Panc1 (cell line): ENCODE results near the gene DDIAS. TPM values are rescaled to one million over a fixed set of nuclear protein-coding genes. Genes with fewer than 3 reads are reported as not detected.

Experiments
- ATAC-seq: fragments of 200-7000 bp; cut with Tn5 transposase; 2 replicates; pipeline ENCODE4 v1.9.1; 2020; ENCODE audit warnings: mild to moderate bottlenecking, moderate library complexity
- BruUV-seq: library from RNA; stranded (reverse); fragments of 400-500 nt; replicated peaks from 2 replicates; lab custom pipeline; 2021; lab: Mats Ljungman, UMichigan
- CTCF ChIA-PET: fragments of 300-600 bp; sonication (Branson Sonifier 250); formaldehyde crosslinking; loops from one replicate; lab custom pipeline; 2022; ENCODE audit warnings: antibody characterized with exemption; lab: Charles Lee
- POLR2A ChIA-PET: fragments of 300-600 bp; sonication (Branson Sonifier 250); formaldehyde crosslinking; loops from one replicate; lab custom pipeline; 2022; ENCODE audit warnings: antibody characterized with exemption; lab: Charles Lee
- DNase-seq: peaks from one replicate; pipeline ENCODE4 v3.0.0-alpha.2; 2010; ENCODE audit warnings: low read depth, low spot score
- H3K27ac ChIP-seq: 2 replicates; pipeline ENCODE4 v1.5.1; 2011; ENCODE audit warnings: mild to moderate bottlenecking, low read length, inconsistent platforms
- H3K27me3 ChIP-seq: fragments of 200-500 bp; sonication (Bioruptor generic); 2 replicates; pipeline ENCODE4 v1.6.0; 2014; ENCODE audit warnings: low read length, inconsistent platforms; ENCODE audit not compliant: control insufficient read depth, insufficient read depth
- H3K36me3 ChIP-seq: fragments of 200-500 bp; sonication (Bioruptor generic); 2 replicates; pipeline ENCODE4 v1.5.1; 2014; ENCODE audit warnings: inconsistent platforms, mild to moderate bottlenecking, low read length, moderate library complexity; ENCODE audit not compliant: control insufficient read depth, insufficient read depth
- H3K4me1 ChIP-seq: 2 replicates; pipeline ENCODE4 v1.5.1; 2011; ENCODE audit warnings: inconsistent platforms, mild to moderate bottlenecking, low read length, moderate library complexity; ENCODE audit not compliant: control insufficient read depth, insufficient read depth
- H3K4me3 ChIP-seq, 2 experiments: 2 replicates each; pipeline ENCODE4 v1.5.1; 2011 to 2012; ENCODE audit warnings: low read depth in 2 of 2, low read length in 2 of 2, mild to moderate bottlenecking in 2 of 2, inconsistent platforms in 1 of 2, moderate library complexity in 1 of 2
- H3K9me3 ChIP-seq: fragments of 200-500 bp; sonication (Bioruptor generic); 2 replicates; pipeline ENCODE4 v1.5.1; 2014; ENCODE audit warnings: low read depth, mild to moderate bottlenecking, inconsistent platforms, low read length, moderate library complexity; ENCODE audit not compliant: control insufficient read depth, insufficient read depth
- CTCF ChIP-seq: fragments of 450-650 bp; IDR thresholded peaks from 2 replicates; pipeline ENCODE4 v1.5.1; 2017; ENCODE audit warnings: mild to moderate bottlenecking
- POLR2AphosphoS5 ChIP-seq: IDR thresholded peaks from 2 replicates; pipeline ENCODE4 v1.6.1; 2012; ENCODE audit warnings: mild to moderate bottlenecking, low read depth, low read length, moderate library complexity
- REST ChIP-seq, 2 experiments: IDR thresholded peaks; 2 replicates each; pipeline ENCODE4 v1.6.1; 2011 to 2012; ENCODE audit warnings: low read depth in 2 of 2, control low read depth in 1 of 2, low read length in 1 of 2, mild to moderate bottlenecking in 1 of 2, moderate library complexity in 1 of 2; ENCODE audit not compliant: insufficient read depth in 1 of 2
- SIN3A ChIP-seq: IDR thresholded peaks from 2 replicates; pipeline ENCODE4 v1.6.1; 2012; ENCODE audit warnings: low read depth, mild to moderate bottlenecking, low read length, moderate library complexity, borderline replicate concordance; ENCODE audit not compliant: insufficient read depth
- TCF7L2 ChIP-seq: IDR thresholded peaks from 2 replicates; pipeline ENCODE4 v1.6.1; 2011; ENCODE audit warnings: mild to moderate bottlenecking, low read depth, low read length, inconsistent platforms
- in situ Hi-C: cut with HindIII; loops from 2 replicates; pipeline ENCODE4 v1.10.0; 2016; ENCODE audit warnings: low sequenced_read_pairs, low pct_unique_long_range_greater_than_20kb
- intact Hi-C: fragments of 100-400 bp; cut with micrococcal nuclease; formaldehyde crosslinking; loops from one replicate; pipeline ENCODE4 v1.10.0; 2022; ENCODE audit not compliant: unreplicated experiment
- total RNA-seq: library from RNA; stranded (reverse); gene quantifications from one replicate; pipeline ENCODE4 v1.2.1, GENCODE V29; 2021; ENCODE audit not compliant: unreplicated experiment

Gene DDIAS
- total RNA-seq, 1 experiment from 2014 or later = 22.9 TPM

GRCh38 chr11:82932564-82932963, 31.0 kb downstream of the DDIAS start:
- Histone ChIP-seq H3K27me3 (no peaks in the 10 kb centered on the region), H3K9me3 (no peaks in the 10 kb centered on the region), H3K4me3 (no peak overlapping the region), H3K36me3 (peaks cover 13% of the 10 kb centered on the region), H3K4me1 (no peaks in the 10 kb centered on the region), H3K27ac (no peak overlapping the region)
- BruUV-seq = no TSS peak
- DNase-seq = no peak
- CTCF ChIA-PET = no interaction called here
- in situ Hi-C loops = no loop called here
- TF ChIP-seq CTCF (no peak), REST (IDR thresholded peaks at IDR 0.05; ENCODE audit: insufficient read depth in 1 of 2, low read depth in 2 of 2, low read length in 1 of 2) (no peak), TCF7L2 (no peak), SIN3A (no peak), POLR2AphosphoS5 (no peak)
- intact Hi-C loops = no loop called here
- POLR2A ChIA-PET = no interaction called here
- ATAC-seq = no peak

- Histone ChIP-seq H3K27ac (no peak overlapping the region), H3K36me3 (peaks cover 8% of the 10 kb centered on the region), H3K27me3 (no peaks in the 10 kb centered on the region), H3K9me3 (no peaks in the 10 kb centered on the region), H3K4me1 (no peaks in the 10 kb centered on the region), H3K4me3 (no peak overlapping the region)
- intact Hi-C loops (no loop called here), in situ Hi-C loops (no loop called here)
- no peak for ATAC-seq
- TF ChIP-seq POLR2AphosphoS5 (no peak), CTCF (no peak), TCF7L2 (no peak), SIN3A (no peak), REST (IDR thresholded peaks at IDR 0.05; ENCODE audit: insufficient read depth in 1 of 2, low read depth in 2 of 2, low read length in 1 of 2) (no peak)
- ChIA-PET CTCF (no interaction called here), POLR2A (no interaction called here)
- no peak for DNase-seq
- no TSS peak for BruUV-seq
These were observed 34.7 kb downstream of the DDIAS start for GRCh38 chr11:82936261-82936660.
